Lung (tissue), 12 donors: Measurements from ENCODE around the gene MUTYH. TPM values are rescaled to one million over a fixed set of nuclear protein-coding genes. Genes with fewer than 3 reads are reported as not detected.

Experiments
- ATAC-seq: fragments of 200-7000 bp; cut with Tn5 transposase; one replicate; pipeline ENCODE4 v1.9.1; 2020; ENCODE audit warnings: moderate number of reproducible peaks; ENCODE audit not compliant: insufficient read depth, low FRiP score
- DNase-seq, 3 donors: peaks; one replicate each; pipeline ENCODE4 v3.0.0-alpha.2; 2013 to 2017
- H3K27ac ChIP-seq, 2 donors: one replicate each; pipeline ENCODE4 v1.5.1; 2013; ENCODE audit warnings: mild to moderate bottlenecking in 2 of 2, moderate library complexity in 2 of 2, control low read depth in 1 of 2, inconsistent platforms in 1 of 2, low read depth in 1 of 2, low read length in 1 of 2
- H3K27me3 ChIP-seq, 3 donors: one replicate each; pipeline ENCODE4 v1.5.1; 2013; ENCODE audit warnings: low read length in 2 of 3; ENCODE audit not compliant: control insufficient read depth in 3 of 3, insufficient read depth in 3 of 3
- H3K36me3 ChIP-seq, 4 donors: one replicate each; pipeline ENCODE4 v1.5.1; 2013; ENCODE audit warnings: low read length in 4 of 4, mild to moderate bottlenecking in 1 of 4, moderate library complexity in 1 of 4; ENCODE audit not compliant: control insufficient read depth in 4 of 4, insufficient read depth in 4 of 4
- H3K4me1 ChIP-seq, 5 donors: one replicate each; pipeline ENCODE4 v1.5.1; 2013; ENCODE audit warnings: low read length in 5 of 5, mild to moderate bottlenecking in 2 of 5, moderate library complexity in 1 of 5; ENCODE audit not compliant: control insufficient read depth in 5 of 5, insufficient read depth in 5 of 5
- H3K4me3 ChIP-seq: one replicate; pipeline ENCODE4 v1.5.1; 2013; ENCODE audit warnings: mild to moderate bottlenecking, control low read depth, moderate library complexity
- H3K9ac ChIP-seq, 2 donors: one replicate each; pipeline ENCODE4 v1.5.1; 2013; ENCODE audit warnings: low read length in 2 of 2, control low read depth in 1 of 2; ENCODE audit not compliant: insufficient read depth in 1 of 2
- H3K9me3 ChIP-seq, 4 donors: one replicate each; pipeline ENCODE4 v1.5.1; 2013; ENCODE audit warnings: low read length in 3 of 4, mild to moderate bottlenecking in 1 of 4, moderate library complexity in 1 of 4; ENCODE audit not compliant: control insufficient read depth in 4 of 4, insufficient read depth in 3 of 4
- WGBS, 2 donors: extraction: QIAGEN DNeasy Blood & Tissue Kit; methylation state at CpG; one replicate each; pipeline ENCODE4 v1.1.7; 2013; 5-methylcytosine and 5-hydroxymethylcytosine counted together
- polyA plus RNA-seq, 2 donors: library from polyadenylated mRNA; stranded (reverse); fragments of 200-250 nt; gene quantifications; one replicate each; pipeline ENCODE4 v1.2.1, GENCODE V29; 2013
- total RNA-seq, 2 donors: library from RNA; depleted of rRNA in 1 of 2; stranded (reverse); fragments of >200 nt in 1 of 2; gene quantifications; one replicate each; pipeline ENCODE4 v1.2.1, GENCODE V29; 2014 to 2021
- TF ChIP-seq, protein P1 (sequence below): IDR thresholded peaks from 2 replicates; pipeline ENCODE4 v1.5.1; 2012; ENCODE audit warnings: mild to moderate bottlenecking; ENCODE audit errors: control extremely low read depth, extremely low read depth
- donor health status: control.
- donor health status: control.
- donor health status: Bipolar disorder and iron deficiency.
- donor health status: healthy.
- donor health status: DM: yes; HTN: yes; CAD: no.

The MUTYH gene
- total and polyA plus RNA-seq, 4 donors, result 14.0 to 26.3 (median 19.7) TPM

DNA sequence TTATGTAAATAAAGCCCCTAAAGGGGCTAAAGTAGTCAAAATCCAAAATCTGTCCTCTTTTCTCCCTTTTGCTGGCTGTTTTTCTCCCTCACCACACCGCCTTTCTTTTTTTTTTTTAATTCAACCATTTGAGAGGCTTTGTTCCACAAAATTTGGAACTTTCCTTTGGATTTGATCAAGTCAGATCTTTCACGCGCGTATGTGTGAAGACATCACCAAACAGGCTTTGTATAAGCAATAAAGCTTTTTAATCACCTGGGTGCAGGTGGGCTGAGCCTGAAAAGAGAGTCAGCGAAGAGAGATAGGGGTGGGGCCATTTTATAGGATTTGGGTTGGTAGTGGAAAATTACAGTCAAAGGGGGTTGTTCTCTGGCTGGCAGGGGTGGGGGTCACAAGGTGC is 18.8 kb downstream of the MUTYH start:
- H3K9me3 ChIP-seq, result peaks cover 0 to 2% (median 0%) of the 10 kb centered on the region in 4 donors
- no peak overlapping the region for H3K9ac ChIP-seq

DNA sequence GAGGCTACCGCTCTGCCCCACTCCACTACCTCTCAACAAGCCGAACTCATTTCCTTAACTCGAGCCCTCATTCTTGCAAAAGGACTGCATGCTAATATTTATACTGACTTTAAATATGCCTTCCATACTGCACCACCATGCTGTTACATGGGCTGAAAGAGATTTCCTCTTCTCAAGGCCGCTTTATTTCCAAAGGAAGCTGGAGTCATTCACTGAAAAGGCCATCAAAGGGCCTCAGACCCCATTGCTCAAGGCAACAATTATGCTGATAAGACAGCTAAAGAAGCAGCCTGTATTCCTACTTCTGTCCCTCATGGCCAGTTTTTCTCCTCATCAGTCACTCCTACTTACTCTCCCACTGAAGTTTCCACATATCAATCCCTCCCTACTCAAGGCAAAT is 20.5 kb downstream of the MUTYH start:
- DNase-seq, result no peak
- no peak overlapping the region for H3K27ac ChIP-seq
- H3K4me3 ChIP-seq, result no peak overlapping the region
- H3K9me3 ChIP-seq, result peaks cover 0 to 2% (median 0%) of the 10 kb centered on the region in 4 donors
- no peak for ATAC-seq
- no peak overlapping the region for H3K9ac ChIP-seq
- H3K36me3 ChIP-seq, result no peaks in the 10 kb centered on the region
- peaks cover 0 to 2% (median 0%) of the 10 kb centered on the region in 5 donors for H3K4me1 ChIP-seq
- no peaks in the 10 kb centered on the region for H3K27me3 ChIP-seq
- WGBS, 2 donors, result 83 to 87% methylated on average over 4 of the region's 4 CpGs
- TF ChIP-seq, protein P1, sequence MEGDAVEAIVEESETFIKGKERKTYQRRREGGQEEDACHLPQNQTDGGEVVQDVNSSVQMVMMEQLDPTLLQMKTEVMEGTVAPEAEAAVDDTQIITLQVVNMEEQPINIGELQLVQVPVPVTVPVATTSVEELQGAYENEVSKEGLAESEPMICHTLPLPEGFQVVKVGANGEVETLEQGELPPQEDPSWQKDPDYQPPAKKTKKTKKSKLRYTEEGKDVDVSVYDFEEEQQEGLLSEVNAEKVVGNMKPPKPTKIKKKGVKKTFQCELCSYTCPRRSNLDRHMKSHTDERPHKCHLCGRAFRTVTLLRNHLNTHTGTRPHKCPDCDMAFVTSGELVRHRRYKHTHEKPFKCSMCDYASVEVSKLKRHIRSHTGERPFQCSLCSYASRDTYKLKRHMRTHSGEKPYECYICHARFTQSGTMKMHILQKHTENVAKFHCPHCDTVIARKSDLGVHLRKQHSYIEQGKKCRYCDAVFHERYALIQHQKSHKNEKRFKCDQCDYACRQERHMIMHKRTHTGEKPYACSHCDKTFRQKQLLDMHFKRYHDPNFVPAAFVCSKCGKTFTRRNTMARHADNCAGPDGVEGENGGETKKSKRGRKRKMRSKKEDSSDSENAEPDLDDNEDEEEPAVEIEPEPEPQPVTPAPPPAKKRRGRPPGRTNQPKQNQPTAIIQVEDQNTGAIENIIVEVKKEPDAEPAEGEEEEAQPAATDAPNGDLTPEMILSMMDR, result no peak

More for the DNA sequence above, 18.8 kb downstream of the MUTYH start:
- WGBS, 2 donors, result 94 to 97% methylated on average over 5 of the region's 5 CpGs
- ATAC-seq (no peak), DNase-seq (no peak)
- H3K27ac ChIP-seq, result no peak overlapping the region
- H3K4me1 ChIP-seq, result peaks cover 0 to 12% (median 2%) of the 10 kb centered on the region in 5 donors
- H3K36me3 ChIP-seq, result no peaks in the 10 kb centered on the region
- H3K4me3 ChIP-seq, result no peak overlapping the region
- no peaks in the 10 kb centered on the region for H3K27me3 ChIP-seq
- TF ChIP-seq, protein P1, result no peak

DNA sequence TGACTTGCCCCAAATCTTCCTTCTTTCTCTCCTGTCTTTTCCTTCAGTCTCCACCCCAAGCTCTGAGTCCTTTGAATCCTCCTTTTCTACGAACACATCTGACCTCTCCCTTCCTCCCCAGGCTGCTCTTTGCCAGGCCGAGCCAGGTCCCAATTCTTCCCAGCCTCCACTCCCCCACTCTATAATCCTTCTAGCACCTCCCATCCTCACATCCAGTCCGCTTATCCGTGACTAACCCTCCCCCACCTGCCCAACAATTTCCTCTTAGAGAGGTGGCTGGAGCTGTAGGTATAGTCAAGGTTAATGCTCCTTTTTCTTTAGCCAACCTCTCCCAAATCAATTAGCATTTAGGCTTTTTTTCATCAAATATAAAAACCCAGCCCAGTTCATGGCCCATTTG is 23.1 kb downstream of the MUTYH start:
- no peaks in the 10 kb centered on the region for H3K27me3 ChIP-seq
- ATAC-seq, result no peak

More for the DNA sequence above, 23.1 kb downstream of the MUTYH start:
- peaks cover 0 to 2% (median 0%) of the 10 kb centered on the region in 4 donors for H3K9me3 ChIP-seq
- DNase-seq, result no peak
- peaks cover 0 to 2% (median 0%) of the 10 kb centered on the region in 5 donors for H3K4me1 ChIP-seq
- WGBS, 2 donors, result 70 to 88% methylated on average over 4 of the region's 4 CpGs
- no peak overlapping the region for H3K4me3 ChIP-seq
- H3K27ac ChIP-seq, result no peak overlapping the region
- no peak overlapping the region for H3K9ac ChIP-seq
- H3K36me3 ChIP-seq, result no peaks in the 10 kb centered on the region
- TF ChIP-seq, protein P1, result no peak
